Measurements from ENCODE around the gene BRDT. TPM values are rescaled to one million over a fixed set of nuclear protein-coding genes. Genes with fewer than 3 reads are reported as not detected.

BRDT gene
- total RNA-seq, 1 donor from 2014 or later = not detected

DNA sequence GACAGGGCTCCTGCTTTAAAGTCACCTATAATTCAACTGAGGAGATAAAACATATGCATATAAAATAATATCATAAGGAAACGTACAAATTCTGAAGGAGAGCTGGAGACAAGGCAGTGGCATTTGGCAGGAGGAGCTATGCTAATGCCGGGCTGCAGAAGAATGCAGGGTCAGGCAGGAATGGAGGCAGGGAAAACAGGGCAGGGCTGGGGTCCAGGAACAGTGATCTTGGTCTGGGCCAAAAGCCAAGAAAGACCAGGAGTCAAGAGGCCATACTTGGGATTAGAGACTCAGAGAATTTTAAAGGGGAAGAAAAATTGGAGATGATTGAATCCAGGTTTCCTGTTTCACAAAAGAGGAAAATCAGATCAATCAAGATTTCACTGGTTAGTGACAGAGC, 20.0 kb upstream of the BRDT start:
- H3K36me3 ChIP-seq = no peaks in the 10 kb centered on the region
- no peaks in the 10 kb centered on the region for H3K4me1 ChIP-seq
- no peak overlapping the region for H3K27ac ChIP-seq (replicated peaks)
- H3K4me3 ChIP-seq = no peak overlapping the region
- intact Hi-C loops (cut with micrococcal nuclease) = no loop called here
- no peaks in the 10 kb centered on the region for H3K9me3 ChIP-seq (replicated peaks)
- H3K27me3 ChIP-seq (ENCODE audit: low read depth) = no peaks in the 10 kb centered on the region
- no peak for DNase-seq
- TF ChIP-seq CTCF (IDR thresholded peaks at IDR 0.05; ENCODE audit: borderline replicate concordance) = no peak

DNA sequence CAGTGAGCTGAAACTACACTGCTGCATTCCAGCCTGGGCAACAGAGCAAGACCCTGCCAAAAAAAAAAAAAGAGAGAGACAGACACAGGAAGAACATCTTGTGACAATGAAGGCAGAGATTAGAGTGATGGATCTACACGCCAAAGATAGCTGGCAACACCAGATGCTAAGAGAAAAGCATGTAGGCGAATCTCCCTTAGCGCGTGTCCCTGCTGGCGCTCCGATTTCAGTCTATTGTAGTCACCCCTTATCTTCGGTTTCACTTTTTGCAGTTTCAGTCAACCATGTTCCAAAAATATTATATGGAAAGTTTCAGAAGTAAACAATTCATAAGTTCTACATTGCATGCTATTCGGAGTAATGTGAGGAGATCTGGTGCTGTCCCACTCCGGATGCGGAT, 11.6 kb upstream of the BRDT start:
- no peak for TF ChIP-seq CTCF (IDR thresholded peaks at IDR 0.05; ENCODE audit: borderline replicate concordance)
- no peak for DNase-seq
- Histone ChIP-seq H3K27ac (replicated peaks) (no peak overlapping the region), H3K9me3 (replicated peaks) (peaks cover 7% of the 10 kb centered on the region), H3K4me1 (no peaks in the 10 kb centered on the region), H3K36me3 (no peaks in the 10 kb centered on the region), H3K27me3 (ENCODE audit: low read depth) (no peaks in the 10 kb centered on the region), H3K4me3 (no peak overlapping the region)
- intact Hi-C loops (cut with micrococcal nuclease) = no loop called here

DNA sequence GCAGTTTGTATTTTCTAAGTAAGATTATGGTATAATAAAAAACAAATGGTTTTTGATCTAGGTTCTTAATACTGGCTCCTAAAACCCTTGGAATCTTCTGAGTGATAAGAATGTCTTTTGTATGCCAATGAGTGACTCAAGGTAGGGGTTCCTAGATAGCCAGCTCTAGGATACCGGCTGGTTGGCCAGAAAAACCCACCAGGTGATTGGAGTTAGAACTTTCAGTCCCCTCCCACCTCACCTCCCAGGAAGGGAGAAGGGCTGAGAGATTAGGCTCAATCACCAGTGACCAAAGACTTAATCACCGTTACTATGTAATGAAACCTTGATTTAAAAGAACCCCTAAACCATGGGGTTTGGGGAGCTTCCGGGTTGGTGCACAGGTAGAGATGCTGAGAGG, 8.7 kb upstream of the BRDT start:
- H3K9me3 ChIP-seq (replicated peaks) = peaks cover 7% of the 10 kb centered on the region
- no peak for TF ChIP-seq CTCF (IDR thresholded peaks at IDR 0.05; ENCODE audit: borderline replicate concordance)
- no peaks in the 10 kb centered on the region for H3K36me3 ChIP-seq
- H3K27me3 ChIP-seq (ENCODE audit: low read depth) = no peaks in the 10 kb centered on the region
- H3K4me3 ChIP-seq = no peak overlapping the region
- no peak overlapping the region for H3K27ac ChIP-seq (replicated peaks)
- intact Hi-C loops (cut with micrococcal nuclease) = no loop called here
- no peaks in the 10 kb centered on the region for H3K4me1 ChIP-seq
- no peak for DNase-seq

DNA sequence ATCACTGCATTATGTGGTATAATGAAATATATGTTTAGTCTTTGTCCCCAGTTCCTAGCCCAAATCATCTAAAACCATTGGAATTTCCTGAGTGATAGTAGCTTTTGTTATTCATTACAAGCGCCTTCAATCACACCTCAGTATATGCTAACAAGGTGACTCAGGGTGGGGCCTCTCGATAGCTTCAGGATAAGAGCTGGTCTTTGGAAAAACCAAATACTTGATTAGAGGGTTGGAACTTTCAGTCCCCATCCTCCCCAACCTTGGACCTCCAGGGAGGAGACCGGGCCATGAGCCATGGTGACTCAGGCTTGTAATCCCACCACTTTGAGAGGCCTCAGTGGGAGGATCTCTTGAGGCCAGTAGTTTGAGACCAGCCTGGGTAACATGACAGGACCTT, 5.1 kb upstream of the BRDT start:
- no peak for DNase-seq
- Histone ChIP-seq H3K4me1 (no peaks in the 10 kb centered on the region), H3K9me3 (replicated peaks) (peaks cover 7% of the 10 kb centered on the region), H3K27me3 (ENCODE audit: low read depth) (no peaks in the 10 kb centered on the region), H3K4me3 (no peak overlapping the region), H3K36me3 (no peaks in the 10 kb centered on the region), H3K27ac (replicated peaks) (no peak overlapping the region)
- intact Hi-C loops (cut with micrococcal nuclease) = no loop called here
- no peak for TF ChIP-seq CTCF (IDR thresholded peaks at IDR 0.05; ENCODE audit: borderline replicate concordance)

DNA sequence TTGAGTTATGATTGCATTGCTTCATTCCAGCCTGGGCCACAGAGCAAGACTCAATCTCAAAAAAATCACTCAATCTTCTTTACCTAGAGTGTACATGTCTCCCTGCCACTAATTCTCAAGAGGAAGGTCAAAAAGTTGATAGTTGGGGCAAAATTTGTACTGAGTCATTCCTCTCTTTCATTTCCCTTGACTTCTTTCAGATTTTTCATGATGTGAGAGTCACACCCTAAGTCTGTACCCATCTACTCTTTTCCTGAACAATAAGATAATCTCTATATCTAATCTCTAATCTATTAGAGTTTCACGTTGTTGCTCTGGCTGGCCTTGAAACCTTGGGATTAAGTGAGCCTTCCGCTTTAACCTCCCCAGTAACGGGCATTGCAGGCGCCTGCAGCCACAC, 1.1 kb upstream of the BRDT start:
- no peak for TF ChIP-seq CTCF (IDR thresholded peaks at IDR 0.05; ENCODE audit: borderline replicate concordance)
- intact Hi-C loops (cut with micrococcal nuclease) = no loop called here
- H3K4me3 ChIP-seq = no peak overlapping the region
- H3K9me3 ChIP-seq (replicated peaks) = no peaks in the 10 kb centered on the region
- H3K4me1 ChIP-seq = no peaks in the 10 kb centered on the region
- no peak for DNase-seq
- H3K36me3 ChIP-seq = no peaks in the 10 kb centered on the region
- no peak overlapping the region for H3K27ac ChIP-seq (replicated peaks)
- no peaks in the 10 kb centered on the region for H3K27me3 ChIP-seq (ENCODE audit: low read depth)

Measured in left ventricle myocardium inferior (tissue), 1 donor.